HL-60/S4 treated with retinoic acid at 250 ng/mL for 4 days and 3 days (cell line): ENCODE measurements around the gene NTN1.

Experiments used
- in situ Hi-C: fragments of 300-500 bp; cut with MboI; formaldehyde crosslinking; loops from 2 replicates; pipeline ENCODE4 v1.7.0; 2022; ENCODE audit warnings: low sequenced_read_pairs

NTN1 gene

DNA sequence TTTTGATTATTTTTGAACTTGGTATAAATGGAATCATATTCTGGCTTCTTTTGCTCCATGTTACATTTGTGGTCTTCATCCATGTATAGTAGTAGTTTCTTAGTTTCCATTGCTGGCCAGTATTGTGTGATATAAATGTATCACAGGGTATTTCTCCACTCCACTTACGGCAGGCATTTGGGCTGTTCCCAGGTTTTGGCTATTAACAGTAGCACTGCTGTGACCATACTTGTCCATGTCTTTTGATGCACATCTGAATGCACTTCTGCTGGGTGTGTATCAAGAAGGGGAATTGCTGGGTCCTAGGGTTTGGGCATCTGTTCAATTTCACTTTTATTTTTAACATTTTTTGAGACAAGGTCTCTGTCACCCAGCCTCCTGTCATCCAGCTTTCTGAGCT is 13.9 kb downstream of the NTN1 start:
- in situ Hi-C loops = no loop called here

- in situ Hi-C loops = no loop called here
These were observed 15.0 kb downstream of the NTN1 start for GRCh38 chr17:9036336-9036735.

DNA sequence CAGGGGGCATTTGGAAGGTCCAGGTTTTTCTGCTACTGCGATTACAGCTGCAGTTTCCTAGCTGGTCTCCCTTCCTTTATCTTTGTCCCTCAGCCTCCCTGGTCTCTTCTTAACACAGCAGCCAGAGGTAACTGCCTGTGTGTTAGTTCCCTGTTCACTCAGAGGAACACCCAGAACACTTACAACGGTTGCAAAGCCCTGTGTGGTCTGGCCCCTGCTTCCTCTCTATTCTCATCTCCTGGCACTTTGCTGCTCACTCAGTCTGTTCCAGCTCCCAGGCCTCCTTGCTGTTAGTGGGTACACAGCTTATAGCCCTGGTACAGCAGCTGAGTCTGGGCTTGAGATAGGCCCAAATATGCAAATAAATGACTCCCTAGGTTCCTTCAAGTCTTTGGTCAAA is 16.4 kb downstream of the NTN1 start:
- in situ Hi-C loops = no loop called here

- in situ Hi-C loops = no loop called here
These were observed 17.1 kb downstream of the NTN1 start for GRCh38 chr17:9038380-9038779.

GRCh38 chr17:9044772-9045463 is 23.6 kb downstream of the NTN1 start:
- in situ Hi-C loops = no loop called here

GRCh38 chr17:9050801-9051401 is 29.6 kb downstream of the NTN1 start:
- in situ Hi-C loops = no loop called here

DNA sequence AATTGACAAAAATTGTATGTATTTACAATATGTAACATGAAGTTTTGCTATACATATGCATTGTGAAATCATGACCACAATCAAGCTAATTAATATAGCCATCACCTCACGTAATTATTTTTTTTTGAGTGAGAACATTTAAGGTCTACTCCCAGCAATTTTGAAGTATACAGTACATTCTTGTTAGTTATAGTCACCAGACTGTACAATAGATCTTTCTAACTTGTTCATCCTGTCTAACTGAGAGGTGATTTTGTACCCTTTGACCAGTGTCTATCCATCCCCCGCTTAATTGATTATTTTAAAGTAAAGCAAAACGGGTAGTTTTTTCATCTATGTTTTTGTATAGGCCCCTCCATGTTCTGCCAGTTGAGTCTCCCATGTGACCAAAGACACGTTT is 30.3 kb downstream of the NTN1 start:
- in situ Hi-C loops = no loop called here

GRCh38 chr17:9052921-9053320 is 31.6 kb downstream of the NTN1 start:
- in situ Hi-C loops = no loop called here

GRCh38 chr17:9053406-9053805 is 32.1 kb downstream of the NTN1 start:
- in situ Hi-C loops = no loop called here

GRCh38 chr17:9054126-9054975 is 33.0 kb downstream of the NTN1 start:
- in situ Hi-C loops = no loop called here

DNA sequence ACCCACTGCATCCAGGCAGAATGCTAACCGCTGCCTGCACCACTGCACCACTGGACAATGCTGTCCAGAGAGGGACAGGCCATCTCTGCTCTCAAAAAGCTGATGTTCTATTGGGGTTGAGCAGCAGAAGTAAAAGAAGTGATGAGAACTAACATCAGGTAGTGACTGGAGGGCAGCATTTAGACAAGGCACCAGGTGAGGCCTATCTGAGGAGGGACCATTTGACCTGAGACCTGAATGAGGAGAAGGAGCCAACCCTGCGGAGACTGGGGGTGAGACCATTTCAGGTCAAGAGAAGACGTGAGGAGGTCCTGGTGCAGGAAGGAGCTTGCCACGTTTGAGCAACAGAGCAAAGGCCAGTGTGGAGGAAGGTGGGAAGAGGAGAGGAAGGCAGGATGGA is 34.0 kb downstream of the NTN1 start:
- in situ Hi-C loops = no loop called here

- in situ Hi-C loops = no loop called here
These were observed 35.3 kb downstream of the NTN1 start for GRCh38 chr17:9056566-9056965.

- in situ Hi-C loops = no loop called here
These were observed 36.0 kb downstream of the NTN1 start for GRCh38 chr17:9057310-9057709.

GRCh38 chr17:9062399-9062902 is 41.1 kb downstream of the NTN1 start:
- in situ Hi-C loops = no loop called here

DNA sequence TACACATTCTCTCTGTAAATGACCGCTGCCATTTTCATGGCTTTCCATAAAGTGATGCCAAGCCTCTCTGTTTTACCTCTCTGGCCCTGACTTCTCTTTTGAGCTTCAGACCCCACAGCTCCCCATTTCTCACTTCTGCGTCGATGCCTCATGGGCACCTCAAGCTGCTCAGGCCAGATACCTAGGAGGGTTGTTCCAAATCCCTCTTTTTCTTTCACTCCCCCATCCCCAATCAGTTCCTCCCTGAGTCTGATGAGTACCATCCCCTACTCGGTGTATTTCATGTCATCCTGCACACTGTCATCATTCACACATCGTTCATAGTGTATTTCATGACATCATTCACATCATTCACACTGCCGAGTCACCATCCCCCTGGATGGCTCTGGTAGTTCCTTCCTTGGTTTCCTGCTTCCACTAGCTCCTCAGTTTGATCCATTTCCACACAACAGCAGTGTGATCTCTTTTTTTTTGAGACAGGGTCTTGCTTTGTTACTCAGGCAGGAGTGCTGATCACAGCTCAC is 43.1 kb downstream of the NTN1 start:
- in situ Hi-C loops = no loop called here

DNA sequence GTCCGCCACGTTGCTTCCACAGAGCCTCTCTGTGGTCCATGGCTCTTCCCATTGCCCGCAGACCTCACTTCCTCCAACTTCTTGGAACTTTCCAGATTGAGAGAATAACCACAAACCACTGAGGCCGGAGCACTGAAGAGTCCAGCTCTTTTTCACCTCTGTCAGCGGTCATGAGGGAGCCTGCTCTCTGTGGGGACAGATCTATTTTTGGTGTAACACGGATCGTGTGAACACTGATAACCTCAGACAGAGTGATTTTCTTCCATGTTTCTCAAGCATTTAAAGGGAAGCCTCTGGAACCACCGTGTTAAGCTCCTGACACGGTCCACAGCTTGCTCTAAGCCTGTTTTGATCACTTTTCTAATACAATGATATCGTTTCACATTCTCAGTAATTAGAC is 49.7 kb downstream of the NTN1 start:
- in situ Hi-C loops = no loop called here

DNA sequence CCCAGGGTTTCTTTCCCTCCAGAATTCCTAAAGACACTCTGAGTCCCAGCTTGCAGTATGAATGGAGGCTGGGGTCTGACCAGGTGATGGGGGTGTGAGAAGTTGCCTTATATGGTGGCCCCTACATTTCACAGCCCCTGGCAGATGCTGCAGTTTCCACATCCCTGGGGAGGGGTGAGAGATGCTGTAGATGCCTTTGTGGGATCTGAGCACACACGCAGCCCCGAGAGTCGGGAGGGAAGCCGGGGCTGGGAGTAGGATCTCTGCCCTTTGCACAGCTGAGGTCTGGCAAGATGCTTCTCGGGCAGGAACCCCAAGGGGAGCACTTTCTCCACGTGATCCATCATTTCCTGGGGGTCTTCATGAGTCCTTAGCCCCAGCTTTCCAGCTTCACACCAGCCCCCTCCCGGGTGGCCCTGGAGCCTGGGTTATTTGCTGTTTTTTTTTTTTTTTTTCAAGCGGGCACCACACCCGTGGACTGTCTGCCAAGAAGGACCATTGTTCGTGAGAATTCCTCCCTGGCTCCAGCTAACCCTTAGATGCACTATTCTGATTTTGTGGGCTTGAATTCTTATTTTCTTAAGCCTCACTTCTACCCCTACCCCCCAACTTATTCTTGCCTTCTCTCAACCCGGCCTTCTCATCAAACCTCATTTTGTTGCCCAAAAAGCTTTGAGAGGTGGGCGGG is 50.6 kb downstream of the NTN1 start:
- in situ Hi-C loops = no loop called here

DNA sequence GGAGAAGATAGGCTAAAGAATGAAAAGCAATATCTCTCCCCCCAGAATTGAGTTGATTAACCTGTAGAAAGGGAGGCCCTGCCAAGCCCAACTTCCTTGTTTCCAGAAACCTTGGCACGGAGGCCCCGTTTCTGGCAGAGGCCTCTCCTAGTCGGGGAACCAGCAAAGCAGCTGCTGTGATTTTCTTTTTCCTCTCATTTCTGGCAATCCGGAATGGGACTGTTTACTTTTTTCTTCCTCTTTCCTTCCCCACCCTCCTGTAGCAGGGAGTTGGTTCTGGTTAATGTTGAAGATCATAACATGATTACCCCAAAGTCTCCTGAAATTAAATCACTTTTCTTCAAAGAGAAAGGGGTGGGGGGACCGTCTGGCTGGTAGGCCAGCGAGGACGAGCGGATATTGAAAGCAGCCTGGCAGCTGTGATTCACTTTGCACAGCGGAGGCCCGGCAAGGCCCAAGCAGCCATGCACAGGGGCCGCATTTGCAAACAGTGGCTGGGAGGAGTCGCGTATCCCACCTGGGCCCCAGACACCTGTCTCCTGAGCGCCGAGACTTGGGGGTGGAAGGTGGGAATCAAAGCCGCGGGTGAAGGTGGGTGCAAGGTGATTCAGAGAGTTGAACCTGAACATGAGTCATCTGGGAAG is 51.5 kb downstream of the NTN1 start:
- in situ Hi-C loops = no loop called here

GRCh38 chr17:9074131-9074530 is 52.8 kb downstream of the NTN1 start:
- in situ Hi-C loops = no loop called here

DNA sequence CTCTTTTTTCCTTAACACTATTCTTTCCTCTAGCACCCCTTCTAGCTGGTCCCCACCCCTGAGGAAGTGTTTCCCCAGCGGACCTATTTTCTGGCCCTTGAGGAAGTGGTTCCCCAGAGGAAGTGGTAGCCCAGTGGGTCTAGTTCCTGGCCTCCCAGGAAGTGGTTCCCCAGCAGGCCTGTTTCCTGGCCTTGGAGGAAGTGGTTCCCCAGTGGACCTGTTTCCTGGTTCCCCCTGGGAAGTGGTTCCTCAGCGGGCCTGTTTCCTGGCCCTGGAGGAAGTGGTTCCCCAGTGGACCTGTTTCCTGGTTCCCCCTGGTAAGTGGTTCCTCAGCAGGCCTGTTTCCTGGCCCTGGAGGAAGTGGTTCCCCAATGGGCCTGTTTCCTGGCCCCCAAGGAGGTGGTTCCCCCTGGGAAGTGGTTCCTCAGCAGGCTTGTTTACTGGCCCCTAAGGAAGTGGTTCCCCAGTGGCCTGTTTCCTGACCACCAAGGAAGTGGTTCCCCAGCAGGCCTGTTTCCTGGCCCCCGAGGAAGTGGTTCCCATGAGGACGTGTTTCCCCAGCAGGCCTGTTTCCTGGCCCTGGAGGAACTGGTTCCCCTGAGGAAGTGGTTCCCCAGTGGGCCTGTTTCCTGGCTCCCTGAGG is 58.3 kb downstream of the NTN1 start:
- in situ Hi-C loops = no loop called here
